Fibroblast of lung (primary cell): ENCODE data around the gene RHEB. TPM values are rescaled to one million over a fixed set of nuclear protein-coding genes. Genes with fewer than 3 reads are reported as not detected.

Experiments
- DNase-seq, 2 donors: peaks; one replicate each; pipeline versions ENCODE4 v3.0.0 to v3.0.0-alpha.2; 2010; ENCODE audit warnings: low read depth in 2 of 2
- H2AFZ ChIP-seq: 2 replicates; pipeline ENCODE4 v1.5.1; 2012; ENCODE audit warnings: low read length, control low read depth, inconsistent platforms
- H3K27ac ChIP-seq: 2 replicates; pipeline ENCODE4 v1.5.1; 2011; ENCODE audit warnings: low read length, control low read depth; ENCODE audit not compliant: insufficient read depth
- H3K27me3 ChIP-seq: 2 replicates; pipeline ENCODE4 v1.5.1; 2011; ENCODE audit warnings: mild to moderate bottlenecking, low read length; ENCODE audit not compliant: control insufficient read depth, insufficient read depth
- H3K36me3 ChIP-seq: 2 replicates; pipeline ENCODE4 v1.5.1; 2011; ENCODE audit warnings: low read length; ENCODE audit not compliant: control insufficient read depth, insufficient read depth
- H3K4me1 ChIP-seq: 2 replicates; pipeline ENCODE4 v1.5.1; 2011; ENCODE audit warnings: low read length; ENCODE audit not compliant: control insufficient read depth, insufficient read depth; ENCODE audit errors: extremely low read depth
- H3K4me2 ChIP-seq: 2 replicates; pipeline ENCODE4 v1.5.1; 2011; ENCODE audit warnings: low read length, control low read depth; ENCODE audit not compliant: insufficient read depth; ENCODE audit errors: extremely low read depth
- H3K4me3 ChIP-seq, 4 experiments: fragments of 200-600 bp in 1 of 4; sonication (generic) in 1 of 4; replicated peaks in 1 of 4; 2 replicates each; pipeline ENCODE4 v1.5.1; 2011 to 2016; ENCODE audit warnings: low read length in 4 of 4, low read depth in 3 of 4, mild to moderate bottlenecking in 3 of 4, control low read depth in 2 of 4, inconsistent platforms in 1 of 4, mixed read lengths in 1 of 4; ENCODE audit not compliant: insufficient read depth in 1 of 4; ENCODE audit errors: control extremely low read depth in 1 of 4
- H3K79me2 ChIP-seq: 2 replicates; pipeline ENCODE4 v1.5.1; 2012; ENCODE audit warnings: mild to moderate bottlenecking, low read length, inconsistent platforms; ENCODE audit not compliant: control insufficient read depth, insufficient read depth
- H3K9ac ChIP-seq: 2 replicates; pipeline ENCODE4 v1.5.1; 2011; ENCODE audit warnings: mild to moderate bottlenecking, low read length, control low read depth; ENCODE audit not compliant: insufficient read depth
- H3K9me3 ChIP-seq: 2 replicates; pipeline ENCODE4 v1.5.1; 2012; ENCODE audit warnings: low read depth, low read length; ENCODE audit not compliant: control insufficient read depth, insufficient read depth
- H4K20me1 ChIP-seq: 2 replicates; pipeline ENCODE4 v1.5.1; 2011; ENCODE audit warnings: low read length; ENCODE audit not compliant: control insufficient read depth, insufficient read depth; ENCODE audit errors: extremely low read depth
- EZH2 ChIP-seq: IDR thresholded peaks from 2 replicates; pipeline ENCODE4 v1.5.1; 2012; ENCODE audit warnings: low read length, control low read depth, mild to moderate bottlenecking; ENCODE audit errors: missing control alignments
- polyA plus RNA-seq, 2 donors: library from polyadenylated mRNA; depleted of rRNA in 1 of 2; stranded (reverse) in 1 of 2; unstranded in 1 of 2; fragments of >200 nt; gene quantifications; 2 replicates each; pipeline ENCODE4 v1.2.1, GENCODE V29; 2011 to 2012; ENCODE audit warnings: missing spikeins in 1 of 2
- total RNA-seq: library from RNA; depleted of rRNA; stranded (reverse); fragments of >200 nt; gene quantifications from 2 replicates; pipeline ENCODE4 v1.2.1, GENCODE V29; 2014
- TF ChIP-seq, protein P1 (sequence below), 2 donors: IDR thresholded peaks in 1 of 2; conservative IDR thresholded peaks in 1 of 2; 1 replicate in 1 of 2; 2 replicates in 1 of 2; pipeline ENCODE4 v1.5.1; 2011 to 2012; ENCODE audit warnings: low read length in 2 of 2, control low read depth in 1 of 2, inconsistent platforms in 1 of 2, low read depth in 1 of 2, mild to moderate bottlenecking in 1 of 2

RHEB gene
- total and polyA plus RNA-seq, 2 donors (not counting 1 experiment from before 2014, with no cell fraction given): 81.4 to 135 TPM

DNA sequence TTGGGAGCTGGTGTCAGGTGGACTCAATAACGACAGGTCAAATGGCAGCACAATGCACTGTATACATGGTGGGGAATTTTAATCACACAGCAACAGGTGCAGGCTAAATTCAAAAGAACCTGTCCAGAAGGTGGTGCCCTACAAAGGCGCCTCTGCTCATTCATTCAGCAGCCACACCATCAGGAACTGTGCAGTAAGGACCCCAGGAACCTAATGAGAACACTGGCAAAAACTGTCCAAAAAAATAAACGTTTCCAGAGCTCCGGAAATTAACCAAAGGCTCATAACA, 57.8 kb downstream of the RHEB start:
- Histone ChIP-seq H3K4me3 (no peak overlapping the region), H3K9ac (no peak overlapping the region), H3K27me3 (no peaks in the 10 kb centered on the region), H3K27ac (no peak overlapping the region), H3K4me2 (no peak overlapping the region), H3K4me1 (peaks cover 11% of the 10 kb centered on the region), H3K36me3 (no peaks in the 10 kb centered on the region), H3K9me3 (no peaks in the 10 kb centered on the region), H4K20me1 (no peaks in the 10 kb centered on the region), H2AFZ (no peak overlapping the region), H3K79me2 (no peaks in the 10 kb centered on the region)
- no peak for DNase-seq
- TF ChIP-seq, protein P1, sequence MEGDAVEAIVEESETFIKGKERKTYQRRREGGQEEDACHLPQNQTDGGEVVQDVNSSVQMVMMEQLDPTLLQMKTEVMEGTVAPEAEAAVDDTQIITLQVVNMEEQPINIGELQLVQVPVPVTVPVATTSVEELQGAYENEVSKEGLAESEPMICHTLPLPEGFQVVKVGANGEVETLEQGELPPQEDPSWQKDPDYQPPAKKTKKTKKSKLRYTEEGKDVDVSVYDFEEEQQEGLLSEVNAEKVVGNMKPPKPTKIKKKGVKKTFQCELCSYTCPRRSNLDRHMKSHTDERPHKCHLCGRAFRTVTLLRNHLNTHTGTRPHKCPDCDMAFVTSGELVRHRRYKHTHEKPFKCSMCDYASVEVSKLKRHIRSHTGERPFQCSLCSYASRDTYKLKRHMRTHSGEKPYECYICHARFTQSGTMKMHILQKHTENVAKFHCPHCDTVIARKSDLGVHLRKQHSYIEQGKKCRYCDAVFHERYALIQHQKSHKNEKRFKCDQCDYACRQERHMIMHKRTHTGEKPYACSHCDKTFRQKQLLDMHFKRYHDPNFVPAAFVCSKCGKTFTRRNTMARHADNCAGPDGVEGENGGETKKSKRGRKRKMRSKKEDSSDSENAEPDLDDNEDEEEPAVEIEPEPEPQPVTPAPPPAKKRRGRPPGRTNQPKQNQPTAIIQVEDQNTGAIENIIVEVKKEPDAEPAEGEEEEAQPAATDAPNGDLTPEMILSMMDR (conservative IDR thresholded peaks at IDR 0.05 in 1 of 2, IDR thresholded peaks at IDR 0.05 in 1 of 2; ENCODE audit: low read depth in 1 of 2, low read length in 2 of 2): no peak
- TF ChIP-seq EZH2: no peak

- Histone ChIP-seq H3K9ac (no peak overlapping the region), H3K9me3 (no peaks in the 10 kb centered on the region), H4K20me1 (no peaks in the 10 kb centered on the region), H3K27me3 (no peaks in the 10 kb centered on the region), H3K36me3 (no peaks in the 10 kb centered on the region), H3K4me1 (peaks cover 11% of the 10 kb centered on the region), H3K27ac (no peak overlapping the region), H3K4me3 (no peak overlapping the region), H3K4me2 (no peak overlapping the region), H3K79me2 (no peaks in the 10 kb centered on the region), H2AFZ (no peak overlapping the region)
- DNase-seq: peak in 1 of 2 donors; percentile 17
- no peak for TF ChIP-seq EZH2
- TF ChIP-seq, protein P1 (conservative IDR thresholded peaks at IDR 0.05 in 1 of 2, IDR thresholded peaks at IDR 0.05 in 1 of 2; ENCODE audit: low read depth in 1 of 2, low read length in 2 of 2): no peak
Measured at GRCh38 chr7:151461096-151461941, 58.4 kb downstream of the RHEB start.

GRCh38 chr7:151460474-151460855, 59.2 kb downstream of the RHEB start:
- H4K20me1 ChIP-seq: no peaks in the 10 kb centered on the region
- TF ChIP-seq EZH2: no peak
- TF ChIP-seq, protein P1 (conservative IDR thresholded peaks at IDR 0.05 in 1 of 2, IDR thresholded peaks at IDR 0.05 in 1 of 2; ENCODE audit: low read depth in 1 of 2, low read length in 2 of 2): no peak
- H3K27me3 ChIP-seq: no peaks in the 10 kb centered on the region
- no peaks in the 10 kb centered on the region for H3K79me2 ChIP-seq
- H3K4me3 ChIP-seq: peak overlapping the region in 3 of 4 experiments; percentile 11 to 28 (median 15)
- H3K9me3 ChIP-seq: no peaks in the 10 kb centered on the region
- no peaks in the 10 kb centered on the region for H3K36me3 ChIP-seq
- DNase-seq: no peak
- peak overlapping the region; percentile 21 for H2AFZ ChIP-seq
- peak overlapping the region; percentile 58 for H3K9ac ChIP-seq
- peaks cover 11% of the 10 kb centered on the region for H3K4me1 ChIP-seq
- H3K27ac ChIP-seq: peak overlapping the region; percentile 82
- peak overlapping the region; percentile 84 for H3K4me2 ChIP-seq
